T-helper 17 cell (primary cell): ENCODE data around the gene SLC26A1. TPM values are rescaled to one million over a fixed set of nuclear protein-coding genes. Genes with fewer than 3 reads are reported as not detected.
"Not testable (repeated sequence)": the region's sequence is repeated elsewhere in the genome, so short reads cannot be mapped to it uniquely, and the experiment has no call there.

Experiments
- ATAC-seq: fragments of 150-1000 bp; cut with Tn5 transposase; 2 replicates; pipeline ENCODE4 v1.10.0; 2021; ENCODE audit warnings: mild to moderate bottlenecking, moderate library complexity
- DNase-seq, 3 donors: peaks; one replicate each; pipeline versions ENCODE4 v3.0.0 to v3.0.0-alpha.2; 2020 to 2021
- H3K9me3 ChIP-seq: one replicate; pipeline ENCODE4 v1.7.0; 2013; ENCODE audit warnings: low read length, mild to moderate bottlenecking; ENCODE audit not compliant: control insufficient read depth, poor library complexity, severe bottlenecking
- H3K27ac Mint-ChIP-seq: one replicate; pipeline ENCODE4 v1.8.0; 2022; ENCODE audit warnings: mild to moderate bottlenecking, moderate library complexity, mixed read lengths
- H3K27me3 Mint-ChIP-seq: one replicate; pipeline ENCODE4 v1.8.0; 2022; ENCODE audit warnings: mixed read lengths
- H3K36me3 Mint-ChIP-seq: one replicate; pipeline ENCODE4 v1.8.0; 2022; ENCODE audit warnings: low read depth, mixed read lengths
- H3K4me1 Mint-ChIP-seq: one replicate; pipeline ENCODE4 v1.8.0; 2022; ENCODE audit warnings: mild to moderate bottlenecking, mixed read lengths
- H3K4me3 Mint-ChIP-seq: one replicate; pipeline ENCODE4 v1.8.0; 2022; ENCODE audit warnings: mild to moderate bottlenecking, moderate library complexity, mixed read lengths
- total RNA-seq, 4 donors: library from RNA in 2 of 4; stranded (reverse) in 2 of 4; gene quantifications; one replicate each; pipeline ENCODE4 v1.2.3 and lab custom pipeline; 2022 to 2026

SLC26A1 gene
- total RNA-seq, 2 donors from 2014 or later, result 0.21 TPM; not detected in 1

GRCh38 chr4:986428-986878 is 6.8 kb downstream of the SLC26A1 start:
- no peaks in the 10 kb centered on the region for H3K36me3 Mint-ChIP-seq
- H3K4me3 Mint-ChIP-seq, result peak overlapping the region; percentile 90
- peaks cover 16% of the 10 kb centered on the region for H3K4me1 Mint-ChIP-seq
- H3K9me3 ChIP-seq, result no peaks in the 10 kb centered on the region
- H3K27me3 Mint-ChIP-seq, result no peaks in the 10 kb centered on the region
- H3K27ac Mint-ChIP-seq, result no peak overlapping the region
- ATAC-seq (peak; percentile 32), DNase-seq (no peak)

GRCh38 chr4:985123-985830 is 7.9 kb downstream of the SLC26A1 start:
- ATAC-seq (peak; percentile 48), DNase-seq (peak; percentile 38 to 58 (median 54))
- no peak overlapping the region for H3K4me3 Mint-ChIP-seq
- no peaks in the 10 kb centered on the region for H3K9me3 ChIP-seq
- H3K36me3 Mint-ChIP-seq, result no peaks in the 10 kb centered on the region
- no peak overlapping the region for H3K27ac Mint-ChIP-seq
- peaks cover 16% of the 10 kb centered on the region for H3K4me1 Mint-ChIP-seq
- no peaks in the 10 kb centered on the region for H3K27me3 Mint-ChIP-seq

GRCh38 chr4:984336-985054 is 8.7 kb downstream of the SLC26A1 start:
- no peaks in the 10 kb centered on the region for H3K36me3 Mint-ChIP-seq
- ATAC-seq, result no peak

GRCh38 chr4:982814-983213 is 10.4 kb downstream of the SLC26A1 start:
- Mint-ChIP-seq H3K27ac (no peak overlapping the region), H3K27me3 (no peaks in the 10 kb centered on the region), H3K4me3 (no peak overlapping the region), H3K4me1 (peaks cover 10% of the 10 kb centered on the region), H3K36me3 (no peaks in the 10 kb centered on the region)
- no peak for DNase-seq
- H3K9me3 ChIP-seq, result no peaks in the 10 kb centered on the region
- no peak for ATAC-seq

More at GRCh38 chr4:984336-985054, 8.7 kb downstream of the SLC26A1 start:
- H3K27ac Mint-ChIP-seq, result no peak overlapping the region
- H3K27me3 Mint-ChIP-seq, result no peaks in the 10 kb centered on the region
- no peak for DNase-seq
- H3K4me3 Mint-ChIP-seq, result peak overlapping the region; percentile 41
- H3K4me1 Mint-ChIP-seq, result peaks cover 16% of the 10 kb centered on the region
- H3K9me3 ChIP-seq, result no peaks in the 10 kb centered on the region

- Mint-ChIP-seq H3K27me3 (no peaks in the 10 kb centered on the region), H3K36me3 (no peaks in the 10 kb centered on the region), H3K4me1 (peaks cover 7% of the 10 kb centered on the region), H3K27ac (no peak overlapping the region), H3K4me3 (no peak overlapping the region)
- DNase-seq (no peak), ATAC-seq (no peak)
- no peaks in the 10 kb centered on the region for H3K9me3 ChIP-seq
These were observed 10.9 kb downstream of the SLC26A1 start for GRCh38 chr4:982291-982690.

GRCh38 chr4:978957-979701 is 14.1 kb downstream of the SLC26A1 start:
- DNase-seq, result no peak
- no peak overlapping the region for H3K27ac Mint-ChIP-seq
- H3K9me3 ChIP-seq, result no peaks in the 10 kb centered on the region
- no peak for ATAC-seq
- H3K27me3 Mint-ChIP-seq, result no peaks in the 10 kb centered on the region
- no peaks in the 10 kb centered on the region for H3K36me3 Mint-ChIP-seq
- peaks cover 5% of the 10 kb centered on the region for H3K4me1 Mint-ChIP-seq
- no peak overlapping the region for H3K4me3 Mint-ChIP-seq

GRCh38 chr4:976016-976415 is 17.2 kb downstream of the SLC26A1 start:
- not testable (repeated sequence) for H3K36me3 Mint-ChIP-seq, H3K4me1 Mint-ChIP-seq, H3K27ac Mint-ChIP-seq, H3K27me3 Mint-ChIP-seq, DNase-seq, H3K4me3 Mint-ChIP-seq, H3K9me3 ChIP-seq, ATAC-seq

- Mint-ChIP-seq H3K27ac (no peak overlapping the region), H3K36me3 (no peaks in the 10 kb centered on the region), H3K4me3 (peak overlapping the region; percentile 62), H3K27me3 (no peaks in the 10 kb centered on the region), H3K4me1 (peaks cover 6% of the 10 kb centered on the region)
- DNase-seq, result no peak
- no peak for ATAC-seq
- H3K9me3 ChIP-seq, result no peaks in the 10 kb centered on the region
These were observed 18.5 kb downstream of the SLC26A1 start for GRCh38 chr4:974668-975067.

- H3K27ac Mint-ChIP-seq, result no peak within 1 kb of the TSS
- H3K4me1 Mint-ChIP-seq, result peaks cover 6% of the 10 kb centered on the region
- H3K4me3 Mint-ChIP-seq, result peak within 1 kb of the TSS; percentile 66
- DNase-seq (peak; percentile 81 to 91 (median 91)), ATAC-seq (peak; percentile 94)
- H3K9me3 ChIP-seq, result no peaks in the 10 kb centered on the region
- H3K36me3 Mint-ChIP-seq, result no peaks in the 10 kb centered on the region
- no peaks in the 10 kb centered on the region for H3K27me3 Mint-ChIP-seq
These were observed 19.5 kb downstream of the SLC26A1 start, which contains the start of gene DGKQ for GRCh38 chr4:973431-974397. TSS of gene DGKQ (minus strand) at chr4:973569. CDS start at chr4:973482, 87 bp downstream.

GRCh38 chr4:972651-973424 is 20.4 kb downstream of the SLC26A1 start:
- Mint-ChIP-seq H3K36me3 (no peaks in the 10 kb centered on the region), H3K4me3 (peak overlapping the region; percentile 60), H3K4me1 (peaks cover 6% of the 10 kb centered on the region), H3K27ac (no peak overlapping the region), H3K27me3 (no peaks in the 10 kb centered on the region)
- DNase-seq (peak; percentile 34 to 52 (median 52)), ATAC-seq (peak; percentile 61)
- H3K9me3 ChIP-seq, result no peaks in the 10 kb centered on the region

GRCh38 chr4:971666-972500 is 21.3 kb downstream of the SLC26A1 start:
- no peak for ATAC-seq
- DNase-seq, result no peak
- H3K27ac Mint-ChIP-seq, result no peak overlapping the region
- H3K36me3 Mint-ChIP-seq, result no peaks in the 10 kb centered on the region
- H3K9me3 ChIP-seq, result no peaks in the 10 kb centered on the region
- peaks cover 6% of the 10 kb centered on the region for H3K4me1 Mint-ChIP-seq
- H3K27me3 Mint-ChIP-seq, result no peaks in the 10 kb centered on the region
- peak overlapping the region; percentile 73 for H3K4me3 Mint-ChIP-seq
